Lower leg skin (tissue), 3 donors: Measurements from ENCODE around the gene ADARB1.

ENCODE experiments used
- CTCF ChIP-seq, 3 donors: fragments of 450-650 bp; IDR thresholded peaks; one replicate each; pipeline ENCODE4 v1.5.1; 2016; ENCODE audit warnings: antibody characterized with exemption in 3 of 3, mild to moderate bottlenecking in 3 of 3, moderate library complexity in 2 of 3
- POLR2A ChIP-seq, 2 donors: fragments of 450-650 bp; IDR thresholded peaks; one replicate each; pipeline ENCODE4 v1.6.1; 2016 to 2017; ENCODE audit warnings: antibody characterized with exemption in 2 of 2, mild to moderate bottlenecking in 1 of 2, moderate library complexity in 1 of 2

DNA sequence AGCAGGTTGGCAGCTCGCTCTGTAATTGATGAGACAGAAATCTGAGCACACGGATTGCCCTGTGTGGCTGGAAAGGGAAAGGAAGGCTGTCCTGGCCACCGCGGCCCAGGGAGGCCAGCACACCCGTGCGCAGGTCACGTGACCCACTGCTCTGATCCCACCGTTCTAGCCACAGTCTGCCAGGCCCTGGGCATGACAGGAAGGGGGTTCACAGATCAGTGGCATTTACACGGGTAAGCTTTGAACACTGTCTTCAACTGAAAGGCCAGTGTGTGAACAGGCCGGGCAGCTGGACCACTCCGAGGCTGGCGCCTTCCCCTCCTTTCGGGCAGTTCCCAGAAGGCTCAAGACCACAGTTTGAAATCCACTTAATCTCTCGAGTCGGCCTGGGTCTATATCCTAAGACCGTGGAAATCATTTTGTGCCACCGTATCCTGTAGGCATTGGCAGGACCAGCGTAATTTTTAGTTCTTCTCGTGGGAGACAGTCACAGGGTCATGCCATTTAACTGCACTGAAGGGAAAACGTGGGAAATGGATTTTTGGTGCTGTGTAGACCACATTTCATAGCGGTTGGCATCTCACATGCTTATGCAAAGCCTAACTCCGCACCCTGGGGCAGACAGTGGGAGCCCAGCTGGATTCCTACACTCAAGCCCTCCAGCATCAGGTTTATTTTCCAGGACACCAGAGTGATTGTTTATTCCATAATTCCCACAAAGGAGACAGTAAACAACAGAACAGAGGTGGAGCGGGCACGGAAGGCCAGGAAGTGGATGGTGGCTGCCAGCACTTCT, 3.1 kb upstream of the ADARB1 start:
- TF ChIP-seq CTCF (IDR thresholded peaks at IDR 0.05) (no peak), POLR2A (IDR thresholded peaks at IDR 0.05) (no peak)
